Measurements from ENCODE around the gene LEKR1.

The LEKR1 gene

GRCh38 chr3:156787926-156788663, 38.1 kb upstream of the LEKR1 start:
- no peak for TF ChIP-seq CTCF (IDR thresholded peaks at IDR 0.05; ENCODE audit: control extremely low read depth, extremely low read depth, low read depth, missing control alignments)
- ChIA-PET CTCF (interaction anchor here (1.0 kb wide), 1 partner anchor 349 kb away, joined by 3 read pairs; no protein-coding TSS in a partner anchor), POLR2A (no interaction called here)
- DNase-seq (ENCODE audit: extremely low spot score): peak; percentile 12

- no peak for TF ChIP-seq CTCF (IDR thresholded peaks at IDR 0.05; ENCODE audit: control extremely low read depth, extremely low read depth, low read depth, missing control alignments)
- ChIA-PET CTCF (no interaction called here), POLR2A (no interaction called here)
- no peak for DNase-seq (ENCODE audit: extremely low spot score)
Observed at GRCh38 chr3:156788846-156789245, 37.3 kb upstream of the LEKR1 start.

GRCh38 chr3:156790156-156790555, 36.0 kb upstream of the LEKR1 start:
- ChIA-PET POLR2A (no interaction called here), CTCF (interaction anchor here (1.0 to 1.2 kb wide), 3 partner anchors 11 to 347 kb away, joined by 3 to 5 read pairs (median 4); no protein-coding TSS in a partner anchor)

GRCh38 chr3:156792114-156792513, 34.0 kb upstream of the LEKR1 start:
- TF ChIP-seq CTCF (IDR thresholded peaks at IDR 0.05; ENCODE audit: control extremely low read depth, extremely low read depth, low read depth, missing control alignments): no peak
- ChIA-PET CTCF (interaction anchor here (1.0 to 2.8 kb wide), 6 partner anchors 10 to 345 kb away, joined by 3 to 10 read pairs (median 6); no protein-coding TSS in a partner anchor), POLR2A (no interaction called here)
- no peak for DNase-seq (ENCODE audit: extremely low spot score)

More at GRCh38 chr3:156790156-156790555, 36.0 kb upstream of the LEKR1 start:
- no peak for DNase-seq (ENCODE audit: extremely low spot score)
- no peak for TF ChIP-seq CTCF (IDR thresholded peaks at IDR 0.05; ENCODE audit: control extremely low read depth, extremely low read depth, low read depth, missing control alignments)

GRCh38 chr3:156792536-156792935, 33.6 kb upstream of the LEKR1 start:
- ChIA-PET POLR2A (no interaction called here), CTCF (interaction anchor here (1.0 to 2.8 kb wide), 6 partner anchors 10 to 345 kb away, joined by 3 to 10 read pairs (median 6); no protein-coding TSS in a partner anchor)
- no peak for TF ChIP-seq CTCF (IDR thresholded peaks at IDR 0.05; ENCODE audit: control extremely low read depth, extremely low read depth, low read depth, missing control alignments)
- no peak for DNase-seq (ENCODE audit: extremely low spot score)

- ChIA-PET CTCF (interaction anchor here (1.0 to 2.8 kb wide), 8 partner anchors 10 to 345 kb away, joined by 3 to 10 read pairs (median 4); no protein-coding TSS in a partner anchor), POLR2A (no interaction called here)
- DNase-seq (ENCODE audit: extremely low spot score): no peak
- TF ChIP-seq CTCF (IDR thresholded peaks at IDR 0.05; ENCODE audit: control extremely low read depth, extremely low read depth, low read depth, missing control alignments): no peak
Observed at GRCh38 chr3:156792945-156793344, 33.2 kb upstream of the LEKR1 start.
